Measurements from ENCODE around the gene AQR.

The AQR gene

GRCh38 chr15:34969340-34970097 lies at the start of gene AQR:
Gene AQR (minus strand): TSS chr15:34969742. CDS start chr15:34969613, 129 bp downstream.
- no peak for TF ChIP-seq TARDBP (IDR thresholded peaks at IDR 0.05)
- no peak for TF ChIP-seq SUZ12 (IDR thresholded peaks at IDR 0.05)
- TF ChIP-seq FOXA1 (IDR thresholded peaks at IDR 0.05): no peak
- TF ChIP-seq L3MBTL2 (conservative IDR thresholded peaks at IDR 0.05): peak; percentile 26; the same call in 1 of the 2 replicates
- TF ChIP-seq ELF4 (IDR thresholded peaks at IDR 0.05): peak; percentile 51; the same call in 1 of the 2 replicates
- TF ChIP-seq PKNOX1 (IDR thresholded peaks at IDR 0.05): no peak
- peak; percentile 37; the same call in 1 of the 2 replicates for TF ChIP-seq CTBP1 (IDR thresholded peaks at IDR 0.05; ENCODE audit: borderline replicate concordance)
- no peak for TF ChIP-seq BHLHE40 (IDR thresholded peaks at IDR 0.05; ENCODE audit: borderline replicate concordance)
- peak; percentile 78 for DNase-seq (ENCODE audit: extremely low spot score)
- ChIA-PET POLR2A (interaction anchor here (0.6 to 3.1 kb wide), 14 partner anchors 11 to 359 kb away, joined by 3 to 75 read pairs (median 5); partner anchors contain the start of gene ZNF770), CTCF (interaction anchor here (1.0 kb wide), 1 partner anchor 11 kb away, joined by 3 read pairs; no protein-coding TSS in a partner anchor)

- TF ChIP-seq L3MBTL2 (conservative IDR thresholded peaks at IDR 0.05): no peak
- no peak for TF ChIP-seq FOXA1 (IDR thresholded peaks at IDR 0.05)
- TF ChIP-seq ARNT (IDR thresholded peaks at IDR 0.05): no peak
- TF ChIP-seq SUZ12 (IDR thresholded peaks at IDR 0.05): no peak
- TF ChIP-seq HDGF (IDR thresholded peaks at IDR 0.05; ENCODE audit: borderline replicate concordance): no peak
- TF ChIP-seq FOXK2 (IDR thresholded peaks at IDR 0.05): no peak
- no peak for TF ChIP-seq TARDBP (IDR thresholded peaks at IDR 0.05)
- no peak for TF ChIP-seq CTBP1 (IDR thresholded peaks at IDR 0.05; ENCODE audit: borderline replicate concordance)
- no peak for TF ChIP-seq NFRKB (IDR thresholded peaks at IDR 0.05)
- no peak for TF ChIP-seq FOXM1 (IDR thresholded peaks at IDR 0.05; ENCODE audit: borderline replicate concordance)
- no peak for TF ChIP-seq ZNF384 (IDR thresholded peaks at IDR 0.05)
- no peak for TF ChIP-seq PKNOX1 (IDR thresholded peaks at IDR 0.05)
- TF ChIP-seq LEF1 (IDR thresholded peaks at IDR 0.05; ENCODE audit: borderline replicate concordance): no peak
- no peak for TF ChIP-seq BHLHE40 (IDR thresholded peaks at IDR 0.05; ENCODE audit: borderline replicate concordance)
- TF ChIP-seq SP1 (IDR thresholded peaks at IDR 0.05): no peak
- no peak for TF ChIP-seq ELF4 (IDR thresholded peaks at IDR 0.05)
- DNase-seq (ENCODE audit: extremely low spot score): no peak
- ChIA-PET CTCF (no interaction called here), POLR2A (interaction anchor here (0.5 kb wide), 1 partner anchor 14 kb away, joined by 3 read pairs; no protein-coding TSS in a partner anchor)
These were observed 44.7 kb upstream of the AQR start for GRCh38 chr15:35014241-35014640.

DNA sequence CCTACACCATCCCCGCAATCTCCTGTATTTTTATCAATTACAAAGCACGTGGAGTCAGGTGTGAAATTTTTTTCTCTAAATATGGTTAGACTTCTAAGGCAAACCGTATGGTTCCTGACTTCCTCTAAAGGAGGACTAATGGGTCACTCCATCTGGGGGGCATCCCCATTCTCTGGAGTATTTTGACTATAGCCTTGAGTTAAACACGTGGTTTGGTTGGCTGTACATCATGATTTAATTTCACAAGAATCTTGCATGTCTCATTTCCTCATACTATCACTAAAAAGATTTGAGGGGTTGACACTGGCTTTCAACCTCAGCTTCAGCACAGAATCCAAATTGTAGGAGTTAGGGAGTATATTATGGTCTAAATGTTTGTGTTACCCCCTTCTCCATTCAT lies 43.8 kb upstream of the AQR start:
- ChIA-PET CTCF (no interaction called here), POLR2A (no interaction called here)
- no peak for DNase-seq (ENCODE audit: extremely low spot score)
- no peak for TF ChIP-seq ZNF384 (IDR thresholded peaks at IDR 0.05)
- TF ChIP-seq LEF1 (IDR thresholded peaks at IDR 0.05; ENCODE audit: borderline replicate concordance): no peak
- no peak for TF ChIP-seq ELF4 (IDR thresholded peaks at IDR 0.05)
- no peak for TF ChIP-seq L3MBTL2 (conservative IDR thresholded peaks at IDR 0.05)
- TF ChIP-seq HDGF (IDR thresholded peaks at IDR 0.05; ENCODE audit: borderline replicate concordance): no peak
- TF ChIP-seq FOXM1 (IDR thresholded peaks at IDR 0.05; ENCODE audit: borderline replicate concordance): no peak
- no peak for TF ChIP-seq CTBP1 (IDR thresholded peaks at IDR 0.05; ENCODE audit: borderline replicate concordance)
- no peak for TF ChIP-seq TARDBP (IDR thresholded peaks at IDR 0.05)
- no peak for TF ChIP-seq FOXK2 (IDR thresholded peaks at IDR 0.05)
- no peak for TF ChIP-seq SUZ12 (IDR thresholded peaks at IDR 0.05)
- no peak for TF ChIP-seq FOXA1 (IDR thresholded peaks at IDR 0.05)
- TF ChIP-seq SP1 (IDR thresholded peaks at IDR 0.05): no peak
- no peak for TF ChIP-seq PKNOX1 (IDR thresholded peaks at IDR 0.05)
- TF ChIP-seq ARNT (IDR thresholded peaks at IDR 0.05): no peak
- TF ChIP-seq BHLHE40 (IDR thresholded peaks at IDR 0.05; ENCODE audit: borderline replicate concordance): no peak
- TF ChIP-seq NFRKB (IDR thresholded peaks at IDR 0.05): no peak

GRCh38 chr15:35007397-35007796 lies 37.9 kb upstream of the AQR start:
- no peak for DNase-seq (ENCODE audit: extremely low spot score)
- CTCF ChIA-PET: no interaction called here
- no peak for TF ChIP-seq FOXK2 (IDR thresholded peaks at IDR 0.05)
- TF ChIP-seq FOXA1 (IDR thresholded peaks at IDR 0.05): no peak
- no peak for TF ChIP-seq ARNT (IDR thresholded peaks at IDR 0.05)
- no peak for TF ChIP-seq L3MBTL2 (conservative IDR thresholded peaks at IDR 0.05)
- no peak for TF ChIP-seq TARDBP (IDR thresholded peaks at IDR 0.05)
- no peak for TF ChIP-seq LEF1 (IDR thresholded peaks at IDR 0.05; ENCODE audit: borderline replicate concordance)
- no peak for TF ChIP-seq ELF4 (IDR thresholded peaks at IDR 0.05)
- POLR2A ChIA-PET: no interaction called here

DNA sequence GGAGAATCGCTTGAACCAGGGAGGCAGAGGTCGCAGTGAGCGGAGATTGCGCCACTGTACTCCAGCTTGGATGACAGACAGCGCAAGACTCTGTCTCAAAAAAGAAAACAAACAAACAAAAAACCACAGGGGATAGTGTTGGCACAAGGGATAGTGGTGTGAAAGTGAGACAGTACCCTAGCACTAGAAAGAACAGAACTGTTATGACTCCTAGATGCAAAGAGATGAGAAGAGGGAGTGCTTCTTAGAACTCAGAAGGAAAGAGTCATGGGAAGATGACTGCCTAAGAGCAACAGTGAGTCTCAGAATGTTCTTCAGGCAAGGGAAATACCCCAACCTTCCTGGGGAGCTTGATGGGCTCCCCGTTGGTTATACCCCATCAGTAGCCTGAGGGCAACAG lies 36.4 kb upstream of the AQR start:
- CTCF ChIA-PET: interaction anchor here (0.6 kb wide), 1 partner anchor 418 kb away, joined by 3 read pairs; no protein-coding TSS in a partner anchor

DNA sequence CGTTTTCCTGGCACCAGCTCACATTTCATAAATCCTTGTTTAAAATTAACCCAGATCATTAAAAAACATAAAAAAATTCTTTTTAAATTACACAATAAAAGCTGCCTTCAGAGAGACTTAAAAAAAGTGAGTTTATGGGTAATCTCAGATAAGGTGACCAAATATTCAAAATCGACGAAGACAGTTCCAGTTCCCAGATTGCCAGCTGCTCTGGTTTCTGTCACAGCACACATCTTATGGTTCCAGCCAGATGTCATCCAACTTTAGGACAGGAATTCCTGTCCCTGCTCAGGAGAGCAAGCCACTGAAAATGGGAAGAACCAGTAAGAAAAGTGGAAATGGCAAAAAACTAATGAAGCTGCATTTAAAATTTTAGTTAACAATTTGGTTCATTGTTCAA lies 34.4 kb upstream of the AQR start:
- POLR2A ChIA-PET: interaction anchor here (0.6 kb wide), 1 partner anchor 637 kb away, joined by 3 read pairs; the partner anchor contains the start of gene LPCAT4

More for the DNA sequence above, 36.4 kb upstream of the AQR start:
- no peak for DNase-seq (ENCODE audit: extremely low spot score)
- no peak for TF ChIP-seq ARNT (IDR thresholded peaks at IDR 0.05)
- no peak for TF ChIP-seq FOXK2 (IDR thresholded peaks at IDR 0.05)
- no peak for TF ChIP-seq TARDBP (IDR thresholded peaks at IDR 0.05)
- no peak for TF ChIP-seq NFRKB (IDR thresholded peaks at IDR 0.05)
- no peak for TF ChIP-seq HDGF (IDR thresholded peaks at IDR 0.05; ENCODE audit: borderline replicate concordance)
- TF ChIP-seq LEF1 (IDR thresholded peaks at IDR 0.05; ENCODE audit: borderline replicate concordance): no peak
- POLR2A ChIA-PET: no interaction called here

More for the DNA sequence above, 34.4 kb upstream of the AQR start:
- TF ChIP-seq L3MBTL2 (conservative IDR thresholded peaks at IDR 0.05) (no peak), FOXA1 (IDR thresholded peaks at IDR 0.05) (no peak), TARDBP (IDR thresholded peaks at IDR 0.05) (no peak), SUZ12 (IDR thresholded peaks at IDR 0.05) (no peak), HDGF (IDR thresholded peaks at IDR 0.05; ENCODE audit: borderline replicate concordance) (no peak), ARNT (IDR thresholded peaks at IDR 0.05) (no peak), CTBP1 (IDR thresholded peaks at IDR 0.05; ENCODE audit: borderline replicate concordance) (no peak), BHLHE40 (IDR thresholded peaks at IDR 0.05; ENCODE audit: borderline replicate concordance) (no peak)
- no peak for DNase-seq (ENCODE audit: extremely low spot score)
- CTCF ChIA-PET: interaction anchor here (1.6 kb wide), 1 partner anchor 15 kb away, joined by 4 read pairs; no protein-coding TSS in a partner anchor
